GM21619 (cell line): Measurements from ENCODE around the gene BLMH.

Experiments
- ATAC-seq: cut with Tn5 transposase; IDR thresholded peaks from one replicate; pipeline ENCODE4 v1.9.1; 2021; ENCODE audit not compliant: unreplicated experiment

The BLMH gene, protein sequence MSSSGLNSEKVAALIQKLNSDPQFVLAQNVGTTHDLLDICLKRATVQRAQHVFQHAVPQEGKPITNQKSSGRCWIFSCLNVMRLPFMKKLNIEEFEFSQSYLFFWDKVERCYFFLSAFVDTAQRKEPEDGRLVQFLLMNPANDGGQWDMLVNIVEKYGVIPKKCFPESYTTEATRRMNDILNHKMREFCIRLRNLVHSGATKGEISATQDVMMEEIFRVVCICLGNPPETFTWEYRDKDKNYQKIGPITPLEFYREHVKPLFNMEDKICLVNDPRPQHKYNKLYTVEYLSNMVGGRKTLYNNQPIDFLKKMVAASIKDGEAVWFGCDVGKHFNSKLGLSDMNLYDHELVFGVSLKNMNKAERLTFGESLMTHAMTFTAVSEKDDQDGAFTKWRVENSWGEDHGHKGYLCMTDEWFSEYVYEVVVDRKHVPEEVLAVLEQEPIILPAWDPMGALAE

DNA sequence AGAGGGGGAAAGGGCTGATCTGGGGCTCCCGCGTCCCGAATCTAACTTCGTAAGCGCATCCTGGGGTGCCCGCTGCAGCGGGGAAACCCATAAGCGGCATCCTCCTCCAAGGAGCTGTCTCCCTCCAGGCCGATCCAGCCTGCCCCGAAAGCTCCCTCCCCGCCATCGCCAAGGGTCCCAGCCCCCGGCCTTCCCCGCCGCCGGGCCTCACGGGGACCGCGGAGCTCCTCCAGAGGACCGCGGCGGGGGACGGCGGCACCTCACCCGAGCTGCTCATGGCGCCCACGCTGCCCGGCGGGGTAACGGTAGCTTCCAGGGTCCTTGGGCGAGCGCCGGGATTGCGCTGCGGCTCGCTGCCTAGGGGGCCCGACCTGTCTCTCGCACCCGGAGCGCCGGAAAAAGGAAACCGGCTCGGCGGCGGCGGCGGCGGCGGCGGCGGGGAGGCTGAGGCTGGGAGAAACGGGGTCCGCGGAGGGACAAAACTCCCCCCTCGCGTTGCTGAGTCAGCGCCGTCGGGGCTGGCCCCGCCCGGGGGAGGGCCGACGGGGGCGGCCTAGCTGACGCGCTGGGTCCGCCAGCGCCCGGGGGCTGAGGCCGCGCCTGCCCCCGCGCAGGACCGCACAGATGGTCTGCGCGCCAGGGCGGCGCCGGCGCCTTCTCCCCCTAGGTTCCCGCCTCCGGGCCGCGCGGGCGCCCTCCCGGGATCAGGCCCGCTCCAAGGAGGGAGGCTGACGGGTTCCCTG lies at the start of gene BLMH:
BLMH (minus strand) TSS at position 402 of the 743 bp plus-strand sequence; CDS start at position 277, 125 bp downstream.
- peak; percentile 64 for ATAC-seq

DNA sequence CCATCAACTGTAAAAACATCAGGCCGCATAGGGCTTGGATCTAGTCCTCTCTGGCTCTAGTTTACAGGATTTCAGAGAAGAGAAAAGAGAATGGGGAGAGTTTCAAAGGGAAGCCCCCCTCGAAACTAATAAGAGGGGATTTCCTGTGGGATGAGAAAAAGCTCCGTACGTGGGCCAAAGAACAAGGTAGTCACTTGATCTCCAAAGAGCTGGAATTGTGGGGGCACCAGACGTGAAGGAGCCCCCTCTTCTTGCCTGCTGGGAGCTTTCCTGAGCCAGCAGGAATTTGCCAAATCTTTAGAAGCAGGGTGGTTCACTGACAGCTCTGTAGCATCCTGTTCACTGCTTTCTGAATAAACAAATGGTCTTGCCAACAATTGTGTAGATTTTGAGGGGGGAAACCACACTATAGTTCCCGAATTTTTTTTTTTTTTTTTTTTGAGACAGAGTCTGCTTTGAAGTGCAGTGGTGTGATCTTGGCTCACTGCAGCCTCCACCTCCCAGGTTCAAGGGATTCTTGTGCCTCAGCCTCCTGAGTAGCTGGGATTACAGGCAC lies 49.1 kb upstream of the BLMH start:
- no peak for ATAC-seq

DNA sequence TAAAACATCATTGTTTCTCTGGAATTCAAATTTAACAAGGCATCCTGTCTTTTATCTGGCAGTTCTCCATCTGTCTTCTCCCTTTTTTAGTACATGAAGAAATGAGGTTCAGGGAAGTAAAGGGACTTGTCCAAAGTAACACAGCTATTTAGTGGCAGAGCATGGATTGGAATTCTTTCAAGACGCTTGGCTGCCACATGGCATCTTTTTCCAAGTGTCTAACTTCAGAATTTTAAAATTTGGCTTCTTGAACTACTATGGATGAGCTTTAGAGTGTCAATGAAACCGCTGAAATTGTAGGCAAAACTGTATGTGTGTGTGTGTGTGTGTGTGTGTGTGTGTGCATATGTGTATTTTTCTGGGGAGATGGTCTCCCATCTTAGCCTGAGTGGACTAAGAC lies 47.3 kb upstream of the BLMH start:
- no peak for ATAC-seq

DNA sequence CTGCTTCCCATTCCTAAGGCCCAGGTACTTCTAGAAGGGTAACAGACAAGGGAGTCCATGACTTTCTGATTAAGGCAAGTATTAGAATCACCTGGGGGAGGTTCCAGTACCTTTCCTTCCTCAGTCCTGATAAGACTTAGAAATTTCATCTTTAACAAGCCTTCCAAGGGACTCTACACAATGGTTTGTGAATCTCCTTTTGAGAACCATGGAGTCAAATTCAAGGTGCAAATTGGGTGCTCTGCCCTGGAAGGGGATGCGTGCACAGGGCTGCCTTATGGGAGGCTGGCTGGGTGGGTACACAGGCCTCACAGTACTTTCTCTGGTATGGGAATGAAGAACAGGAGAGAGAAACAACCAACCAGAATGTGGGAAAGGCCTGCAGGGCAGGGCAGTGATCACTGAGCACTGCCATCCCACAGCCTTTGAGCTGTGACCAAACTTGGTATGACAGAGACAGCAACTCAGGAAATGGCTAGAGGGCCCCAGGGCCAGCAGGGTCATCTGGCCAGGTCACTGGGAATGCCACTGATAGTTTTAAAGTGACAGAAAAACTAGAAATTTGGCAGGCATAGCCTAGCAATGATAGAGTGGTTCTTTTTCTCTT lies 45.8 kb upstream of the BLMH start:
- ATAC-seq = no peak

DNA sequence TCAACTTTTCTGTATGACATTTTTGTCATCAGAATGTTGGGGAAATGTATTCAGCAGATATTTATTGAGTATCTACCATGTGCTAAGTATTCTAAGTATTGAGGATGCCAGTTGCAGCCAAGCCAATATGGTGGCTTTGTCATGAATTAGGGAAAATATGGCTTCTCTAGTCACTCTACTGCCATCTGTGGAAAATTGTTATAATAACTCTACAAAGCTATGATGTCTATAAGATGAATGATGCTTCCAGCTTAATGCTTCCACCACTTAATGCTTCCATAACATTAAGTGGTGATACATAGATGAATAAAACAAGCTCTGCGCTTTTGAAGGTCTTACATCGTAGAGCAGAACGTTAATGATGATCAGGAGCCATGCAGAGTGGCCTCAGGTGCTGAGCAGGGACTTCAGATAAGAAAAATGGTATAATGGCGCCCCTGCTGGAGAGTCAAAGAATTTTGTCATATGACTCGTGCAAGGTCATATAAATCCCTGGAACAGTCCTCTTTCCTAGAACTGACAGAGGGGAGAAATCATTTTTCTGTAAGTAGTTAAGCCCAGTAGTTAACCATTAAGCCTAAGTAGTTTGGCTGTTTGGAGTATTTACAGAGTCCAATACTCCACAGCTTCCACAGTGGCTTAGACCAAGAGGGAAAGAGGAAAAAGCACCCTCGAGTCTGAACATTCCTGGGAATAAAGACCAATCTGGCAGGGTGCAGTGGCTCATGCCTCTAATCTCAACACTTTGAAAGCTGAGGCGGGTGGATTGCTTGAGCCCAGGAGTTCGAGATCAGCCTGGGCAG lies 44.8 kb upstream of the BLMH start:
- ATAC-seq = no peak

DNA sequence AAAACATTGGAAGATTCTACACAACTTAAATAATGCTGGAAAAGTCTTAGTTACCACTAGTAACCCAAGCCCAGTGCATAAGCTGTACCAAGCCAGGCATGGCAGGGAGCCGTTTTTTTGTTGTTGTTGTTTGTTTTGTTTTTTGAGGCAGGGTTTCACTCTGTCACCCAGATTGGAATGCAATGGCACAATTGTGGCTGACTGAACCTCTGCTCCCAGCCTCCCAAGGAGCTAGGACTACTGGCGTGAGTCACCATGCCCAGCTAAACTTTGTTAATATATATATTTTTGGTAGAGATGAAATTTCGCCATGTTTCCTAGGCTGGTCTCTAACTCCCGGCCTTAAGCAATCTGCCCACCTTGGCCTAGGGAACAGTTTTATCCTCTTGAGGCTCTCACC lies 42.7 kb upstream of the BLMH start:
- ATAC-seq = no peak

DNA sequence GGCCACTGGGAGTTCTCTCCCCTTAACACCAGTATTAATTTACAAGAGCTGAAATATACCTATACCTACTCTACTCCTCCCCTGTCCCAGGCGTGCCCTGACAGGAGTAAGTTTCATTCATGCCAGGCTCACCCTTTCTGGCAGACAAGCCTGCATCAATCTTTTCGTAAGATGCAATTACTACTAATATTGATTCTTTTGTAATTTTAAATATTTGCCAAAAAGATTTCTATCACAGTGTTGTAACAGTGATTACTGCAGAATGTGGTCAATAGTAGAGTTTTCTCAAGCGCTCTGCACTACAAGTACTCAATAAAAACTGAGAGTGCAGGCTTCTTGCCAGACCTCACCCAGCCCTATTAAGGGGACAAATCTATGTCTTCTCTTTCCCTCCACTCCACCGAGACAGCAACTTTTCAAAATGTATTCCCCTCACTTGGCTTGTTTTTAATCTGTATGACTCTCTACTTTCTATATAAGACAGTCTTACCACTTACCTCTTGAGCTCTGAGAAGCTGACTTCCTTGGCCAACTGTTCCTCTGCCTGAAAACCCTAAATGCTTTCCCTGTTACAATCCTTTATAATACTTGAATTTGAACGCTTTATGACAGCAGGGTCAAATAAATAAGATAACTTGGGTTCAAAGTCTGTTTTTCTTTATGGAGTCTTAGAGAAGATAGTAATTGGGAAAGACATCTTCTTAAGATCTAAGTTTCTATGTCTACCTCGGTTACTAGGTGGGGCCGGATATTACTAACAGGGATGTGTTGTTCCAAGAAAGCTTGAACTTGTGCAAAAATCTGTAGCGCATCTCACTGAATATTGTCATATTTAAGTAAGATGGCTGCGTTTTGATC lies 42.0 kb upstream of the BLMH start, which contains the start of gene TMIGD1:
TMIGD1 (minus strand) TSS at position 555 of the 858 bp plus-strand sequence. CDS start 1,924 bp downstream, outside the sequence.
- no peak for ATAC-seq

DNA sequence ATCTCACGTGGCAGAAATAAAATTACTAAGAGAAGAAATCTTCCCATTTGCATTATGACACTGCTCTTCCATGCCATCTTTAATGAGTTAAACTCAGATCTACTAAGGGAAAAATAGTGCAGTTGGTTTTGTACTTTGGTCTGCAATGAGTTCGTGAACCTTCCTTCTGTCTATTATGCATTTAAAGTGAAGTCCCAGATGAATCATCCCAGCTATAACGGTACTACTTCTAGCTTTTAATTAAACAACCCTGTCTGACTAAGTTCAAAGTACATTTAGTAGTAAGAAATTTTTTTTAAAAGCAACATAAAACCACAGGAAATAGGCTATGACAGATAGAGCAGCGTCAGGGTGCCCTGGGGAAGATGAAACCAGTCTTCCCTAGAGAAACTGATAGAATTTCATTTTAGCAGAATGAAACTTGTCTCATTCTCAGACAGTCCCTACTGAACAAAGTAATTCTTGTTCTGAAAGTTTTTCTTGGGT lies 40.4 kb upstream of the BLMH start:
- peak; percentile 67 for ATAC-seq

DNA sequence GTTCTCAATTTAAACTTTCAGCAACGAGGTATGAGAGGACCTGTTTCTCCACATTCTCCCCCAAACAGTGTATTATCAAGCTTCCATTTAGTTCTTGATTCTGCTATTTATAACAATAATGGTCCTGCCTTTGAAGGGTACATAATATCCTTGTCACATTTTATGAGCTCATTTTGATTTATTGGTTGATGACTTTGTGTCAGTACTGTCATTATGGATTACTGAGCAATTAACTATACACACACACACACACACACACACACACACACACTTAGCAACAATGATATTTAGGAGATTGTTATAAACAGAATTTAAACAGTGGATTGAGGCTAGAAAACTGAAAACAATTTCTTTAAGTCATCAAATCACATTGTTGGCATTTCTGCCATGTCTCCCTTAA lies 35.1 kb upstream of the BLMH start:
- no peak for ATAC-seq

DNA sequence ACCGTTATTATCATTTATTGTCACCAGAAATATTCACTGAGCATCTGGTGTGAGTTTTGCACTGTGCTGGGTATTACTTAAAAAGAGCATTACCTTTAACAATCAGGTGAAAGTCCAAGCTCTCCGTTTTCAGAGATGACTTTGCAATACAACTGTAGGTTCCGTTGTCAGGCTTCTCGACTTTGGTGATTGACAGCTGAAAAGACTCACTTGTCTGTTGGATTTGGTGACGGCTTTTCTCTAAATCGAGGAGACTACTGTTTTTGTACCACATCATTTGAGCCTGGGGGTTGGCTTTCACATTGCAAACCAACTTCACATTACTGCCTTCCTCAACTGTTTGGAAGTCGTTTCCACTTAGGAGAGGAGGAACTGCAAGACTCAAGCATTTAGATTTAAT lies 33.0 kb upstream of the BLMH start:
- ATAC-seq = no peak

DNA sequence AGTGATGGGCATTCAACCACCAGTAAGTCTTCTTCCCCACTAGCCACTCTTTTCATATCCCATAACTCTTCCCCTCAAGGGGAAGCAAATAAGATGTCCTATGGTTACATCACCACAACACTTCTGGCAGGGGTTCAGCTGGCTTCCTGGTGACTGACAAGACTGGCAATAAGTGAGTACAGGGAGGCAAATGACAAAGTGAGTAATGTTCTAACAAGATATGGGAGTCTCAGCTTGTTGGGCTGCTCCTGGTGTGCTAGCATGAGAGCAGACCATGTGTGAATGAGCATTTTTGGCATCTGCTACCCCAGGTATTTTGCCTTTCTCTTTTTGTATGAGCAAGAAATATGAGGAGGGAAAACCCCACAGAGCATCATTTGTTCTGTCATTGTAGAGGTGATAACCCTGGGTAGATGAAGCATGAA lies 32.2 kb upstream of the BLMH start:
- no peak for ATAC-seq

DNA sequence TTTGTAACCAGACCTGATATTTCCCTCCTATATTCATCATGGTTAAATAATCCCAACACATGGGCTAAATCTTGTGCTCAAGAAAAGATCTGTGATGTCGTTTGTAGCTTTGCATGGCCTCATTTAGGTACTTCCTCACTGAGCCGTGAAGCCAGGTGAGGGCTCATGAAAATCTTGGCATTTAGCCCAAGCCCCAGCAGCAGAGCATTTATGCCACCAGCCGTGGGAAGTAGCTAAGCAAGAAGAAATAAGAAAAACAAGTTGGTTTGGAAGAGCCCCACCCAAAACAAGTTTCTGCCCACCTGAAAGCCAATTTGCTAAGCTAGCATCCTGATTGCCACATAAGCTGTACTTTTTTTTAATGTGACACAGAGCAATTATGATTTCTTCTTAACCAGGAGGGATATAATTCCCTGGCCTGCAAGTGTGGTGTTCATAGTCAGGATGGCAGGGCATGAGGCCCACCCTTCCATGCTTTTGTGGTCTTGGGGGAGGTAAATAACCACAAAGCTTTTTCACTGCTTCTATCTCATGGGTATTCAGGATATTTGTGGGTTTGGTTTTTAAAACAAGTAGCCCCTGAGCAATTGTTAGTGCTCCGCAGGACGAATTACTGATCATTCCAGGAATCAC lies 31.6 kb upstream of the BLMH start:
- ATAC-seq = no peak

DNA sequence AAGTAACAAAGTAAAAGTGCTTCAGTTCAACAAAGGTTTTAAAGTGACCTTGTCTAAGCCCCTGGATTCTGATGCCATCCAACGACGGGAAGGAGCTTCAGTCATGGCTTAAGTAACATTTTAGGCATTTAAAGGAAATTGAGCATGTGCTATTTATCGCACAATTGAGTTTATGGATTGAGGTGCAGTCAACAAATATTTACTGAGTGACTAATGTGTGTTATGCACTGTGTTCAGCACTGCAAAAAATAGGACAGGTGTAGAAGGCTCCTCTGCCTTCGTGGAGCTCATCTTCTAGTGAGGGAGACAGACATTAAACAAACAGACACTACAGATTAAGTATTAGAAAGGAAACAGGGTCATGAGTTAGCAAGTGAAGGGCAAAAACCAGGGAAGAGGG lies 29.6 kb upstream of the BLMH start:
- ATAC-seq = no peak

DNA sequence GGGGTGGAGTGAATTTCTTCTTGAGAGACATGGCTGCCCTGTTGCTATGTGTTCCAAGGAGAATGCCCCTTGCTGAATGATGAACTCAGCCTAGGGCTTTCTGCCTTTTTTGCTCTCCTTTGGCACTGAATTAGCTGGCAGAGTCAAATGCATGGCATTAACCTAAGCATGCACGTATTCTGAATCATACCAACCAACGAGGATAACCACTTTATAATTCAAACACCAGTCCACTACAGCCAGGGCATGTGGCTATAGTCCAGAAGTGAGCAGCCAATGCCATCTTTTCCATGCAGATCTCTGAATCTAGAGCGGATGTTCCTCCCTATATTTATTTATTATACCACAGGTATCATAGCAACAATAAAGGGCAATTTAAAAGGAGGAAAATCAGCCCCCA lies 26.4 kb upstream of the BLMH start:
- no peak for ATAC-seq

DNA sequence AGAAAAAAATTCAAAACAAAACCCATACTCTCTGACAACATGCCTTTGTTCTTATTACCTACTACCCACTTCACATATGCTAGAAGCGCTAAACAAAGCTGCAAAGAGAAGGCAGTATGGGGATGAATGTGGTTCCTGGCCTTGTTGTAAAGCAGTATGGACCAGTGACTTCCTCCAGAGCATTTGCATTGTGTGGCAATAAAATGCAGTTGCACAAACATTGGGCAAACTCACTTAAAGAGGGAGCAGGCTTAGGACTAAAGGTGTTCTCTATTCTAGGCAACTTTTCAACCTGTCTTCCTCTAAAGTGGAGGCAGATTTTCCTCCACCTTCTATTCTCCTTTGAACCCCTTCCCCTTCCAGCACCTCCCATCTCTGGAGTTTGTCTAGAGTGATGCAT lies 25.0 kb upstream of the BLMH start:
- ATAC-seq = no peak

DNA sequence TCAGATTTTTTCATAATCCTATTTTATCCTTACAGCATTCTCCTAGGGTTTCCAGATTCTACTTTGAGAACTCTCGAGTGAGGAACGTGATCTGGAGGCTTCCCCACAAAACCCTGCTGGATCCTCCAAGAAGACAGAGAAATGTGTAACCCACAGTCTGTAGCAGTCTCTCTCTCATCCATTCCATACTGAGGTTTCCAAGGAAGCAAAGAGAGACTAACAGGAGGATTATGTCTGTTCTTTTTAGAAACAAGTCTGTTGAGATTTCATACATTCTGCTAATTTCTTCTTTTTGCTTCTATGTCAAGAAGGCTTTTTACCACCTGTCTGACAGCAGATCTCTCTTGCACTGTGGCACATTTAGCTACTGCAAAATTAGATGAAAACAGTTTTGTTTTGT lies 23.4 kb upstream of the BLMH start:
- no peak for ATAC-seq

DNA sequence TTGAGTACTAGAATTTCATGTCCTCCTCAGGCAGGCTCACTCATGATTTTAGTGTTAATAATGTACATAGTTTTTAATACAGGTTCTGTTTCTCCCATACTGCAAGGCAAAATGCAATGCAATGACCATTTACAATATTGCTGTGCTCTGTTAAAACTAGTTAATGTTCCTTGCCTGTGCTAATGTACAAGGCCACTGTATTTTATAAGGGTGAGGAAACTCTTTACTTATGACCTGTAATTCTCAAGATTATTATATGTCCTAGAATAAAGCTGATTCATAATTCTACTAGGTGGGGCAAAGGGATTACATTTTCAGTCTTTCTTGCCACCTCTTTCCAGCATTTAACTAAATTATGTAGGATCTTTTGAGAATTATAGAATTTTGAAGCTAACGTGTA lies 22.7 kb upstream of the BLMH start:
- ATAC-seq = no peak

DNA sequence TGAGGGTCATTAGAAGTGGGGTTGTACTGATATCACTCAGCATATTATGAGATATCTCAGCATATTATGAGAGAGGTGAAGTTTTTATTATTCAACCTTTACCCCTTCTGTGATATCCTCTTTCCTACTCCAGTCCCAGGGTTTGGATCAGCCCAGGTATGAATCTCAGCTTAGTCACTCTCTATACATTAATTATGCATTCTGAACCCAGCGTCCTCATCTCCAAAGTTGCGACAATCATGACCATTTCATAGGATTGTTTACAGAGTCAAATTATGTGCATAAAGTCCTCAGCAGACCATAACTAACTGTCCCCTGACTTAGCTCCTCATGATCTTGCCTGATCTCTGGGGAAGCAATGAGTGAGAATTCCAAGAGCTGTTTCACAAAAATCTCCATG lies 20.5 kb upstream of the BLMH start:
- ATAC-seq = no peak

DNA sequence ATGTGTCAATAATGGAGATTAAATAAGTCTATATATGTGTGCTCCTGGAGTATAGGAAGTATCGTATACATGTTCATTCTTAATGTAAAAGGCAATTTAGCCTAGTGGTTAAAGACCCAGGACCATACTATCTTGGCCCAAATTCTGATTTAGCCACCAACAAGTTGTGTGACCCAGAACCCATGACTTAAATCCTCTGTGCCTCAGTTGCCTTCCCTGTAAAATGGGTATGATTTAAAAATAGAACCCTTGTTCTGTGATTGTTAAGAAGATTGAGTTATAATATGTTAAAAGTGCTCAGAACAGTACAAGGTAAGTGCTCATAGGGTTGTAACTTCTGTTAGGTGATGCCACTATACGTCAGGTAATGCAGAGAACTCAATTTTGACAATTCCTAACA lies 18.8 kb upstream of the BLMH start:
- no peak for ATAC-seq
